Small intestine (tissue), 7 donors: ENCODE data around the gene PCNX1. TPM values are rescaled to one million over a fixed set of nuclear protein-coding genes. Genes with fewer than 3 reads are reported as not detected.

Experiments used
- DNase-seq, 2 donors: peaks; one replicate each; pipeline versions ENCODE4 v3.0.0 to v3.0.0-alpha.2; 2013
- FAIRE-seq: peaks from 2 replicates; lab custom pipeline; 2012; peaks lifted over from hg19 to GRCh38; lab: Jason Lieb, UNC
- H3K27ac ChIP-seq, 3 donors: one replicate each; pipeline ENCODE4 v1.5.1; 2013; ENCODE audit warnings: low read length in 2 of 3, mild to moderate bottlenecking in 2 of 3, control low read depth in 1 of 3, inconsistent platforms in 1 of 3, low read depth in 1 of 3, moderate library complexity in 1 of 3
- H3K27me3 ChIP-seq, 3 donors: one replicate each; pipeline ENCODE4 v1.6.1; 2013; ENCODE audit warnings: low read length in 3 of 3, inconsistent platforms in 1 of 3; ENCODE audit not compliant: control insufficient read depth in 3 of 3, insufficient read depth in 3 of 3
- H3K36me3 ChIP-seq, 3 donors: one replicate each; pipeline ENCODE4 v1.6.1; 2013; ENCODE audit warnings: low read length in 3 of 3, inconsistent platforms in 1 of 3, low read depth in 1 of 3, mild to moderate bottlenecking in 1 of 3, moderate library complexity in 1 of 3; ENCODE audit not compliant: control insufficient read depth in 3 of 3, insufficient read depth in 2 of 3
- H3K4me1 ChIP-seq, 3 donors: one replicate each; pipeline ENCODE4 v1.6.1; 2013; ENCODE audit warnings: low read length in 2 of 3, inconsistent platforms in 1 of 3, low read depth in 1 of 3, mild to moderate bottlenecking in 1 of 3, moderate library complexity in 1 of 3; ENCODE audit not compliant: control insufficient read depth in 3 of 3, insufficient read depth in 2 of 3
- H3K4me3 ChIP-seq, 3 donors: one replicate each; pipeline ENCODE4 v1.5.1; 2013; ENCODE audit warnings: low read length in 3 of 3, control low read depth in 1 of 3, inconsistent platforms in 1 of 3, low read depth in 1 of 3, mild to moderate bottlenecking in 1 of 3, moderate library complexity in 1 of 3
- H3K9me3 ChIP-seq, 2 donors: one replicate each; pipeline ENCODE4 v1.6.1; 2013; ENCODE audit warnings: low read depth in 1 of 2, low read length in 1 of 2; ENCODE audit not compliant: control insufficient read depth in 2 of 2, insufficient read depth in 1 of 2
- WGBS, 3 donors: extraction: QIAGEN DNeasy Blood & Tissue Kit; methylation state at CpG; one replicate each; pipeline ENCODE4 v1.1.7; 2013; 5-methylcytosine and 5-hydroxymethylcytosine counted together
- polyA plus RNA-seq, 4 donors: library from polyadenylated mRNA; stranded (reverse) in 3 of 4; unstranded in 1 of 4; fragments of 200-250 nt in 3 of 4; fragments of 120-200 nt in 1 of 4; gene quantifications; one replicate each; pipeline versions ENCODE4 v1.2.1 to v1.2.3, GENCODE V29; 2013
- donor health status: healthy with polysubstance abuse.
- donor health status: control.
- donor health status: control.
- donor health status: Bipolar disorder and iron deficiency.
- donor health status: healthy.

The PCNX1 gene
- polyA plus RNA-seq, 4 donors, result 4.7 to 49.4 (median 6.5) TPM

- Histone ChIP-seq H3K27me3 (no peaks in the 10 kb centered on the region), H3K36me3 (no peaks in the 10 kb centered on the region), H3K9me3 (no peaks in the 10 kb centered on the region), H3K4me1 (peaks cover 0 to 20% (median under 1%) of the 10 kb centered on the region in 3 donors), H3K27ac (no peak overlapping the region), H3K4me3 (no peak overlapping the region)
- DNase-seq (no peak), FAIRE-seq (no peak)
Observed at GRCh38 chr14:70915415-70915814, 8.2 kb downstream of the PCNX1 start.

DNA sequence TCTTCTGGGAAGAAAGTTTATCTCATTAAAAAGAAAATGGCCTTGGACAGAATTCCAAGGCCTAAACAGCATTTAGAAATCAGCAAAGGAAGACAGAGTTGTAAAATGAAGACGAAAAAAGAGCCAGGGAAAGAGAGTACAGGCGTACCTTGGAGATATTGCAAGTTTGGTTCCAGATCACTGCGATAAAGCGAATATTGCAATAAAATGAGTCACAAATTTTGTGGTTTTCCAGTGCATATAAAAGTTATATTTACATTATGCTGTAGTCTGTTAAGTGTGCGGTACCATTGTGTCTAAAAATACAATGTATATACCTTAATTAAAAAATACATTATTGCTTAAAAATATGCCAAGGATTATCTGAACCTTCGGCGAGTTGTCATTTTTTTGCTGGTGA is 9.0 kb downstream of the PCNX1 start:
- FAIRE-seq, result no peak

DNA sequence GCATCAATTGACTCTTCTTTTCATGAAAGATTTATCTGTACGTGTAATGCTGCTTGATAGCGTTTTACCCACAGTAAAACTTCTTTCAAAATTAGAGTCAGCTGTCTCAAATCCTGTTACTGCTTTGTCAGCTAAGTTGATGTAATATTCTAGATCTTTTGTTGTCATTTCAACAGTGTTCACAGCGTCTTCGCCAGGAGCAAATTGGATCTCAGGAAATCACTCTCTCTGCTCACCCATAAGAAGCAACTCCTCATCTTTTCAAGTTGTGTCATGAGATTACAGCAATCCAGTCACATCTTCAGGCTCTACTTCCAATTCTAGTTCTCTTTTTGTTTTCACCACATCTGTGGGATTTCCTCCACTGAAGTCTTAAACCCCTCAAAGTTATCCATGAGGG is 9.5 kb downstream of the PCNX1 start:
- H3K4me3 ChIP-seq, result no peak overlapping the region
- FAIRE-seq (no peak), DNase-seq (no peak)
- no peaks in the 10 kb centered on the region for H3K27me3 ChIP-seq
- H3K4me1 ChIP-seq, result peaks cover 0 to 10% (median 0%) of the 10 kb centered on the region in 3 donors
- H3K27ac ChIP-seq, result no peak overlapping the region
- 86 to 94% (median 89%) methylated on average over 4 of the region's 4 CpGs for WGBS, 3 donors
- no peaks in the 10 kb centered on the region for H3K36me3 ChIP-seq
- H3K9me3 ChIP-seq, result no peaks in the 10 kb centered on the region

More for the DNA sequence above, 9.0 kb downstream of the PCNX1 start:
- DNase-seq, result no peak
- WGBS, 3 donors, result 94 to 95% (median 95%) methylated on average over 7 of the region's 7 CpGs
- Histone ChIP-seq H3K27me3 (no peaks in the 10 kb centered on the region), H3K4me3 (no peak overlapping the region), H3K36me3 (no peaks in the 10 kb centered on the region), H3K4me1 (peaks cover 0 to 13% (median 0%) of the 10 kb centered on the region in 3 donors), H3K27ac (no peak overlapping the region), H3K9me3 (no peaks in the 10 kb centered on the region)

- FAIRE-seq, result no peak
- peaks cover 0 to 7% (median 0%) of the 10 kb centered on the region in 3 donors for H3K4me1 ChIP-seq
- H3K9me3 ChIP-seq, result no peaks in the 10 kb centered on the region
- peak overlapping the region in 1 of 3 donors; percentile 14 for H3K27ac ChIP-seq
- 79 to 86% (median 81%) methylated on average over 1 of the region's 1 CpG for WGBS, 3 donors
- H3K27me3 ChIP-seq, result no peaks in the 10 kb centered on the region
- no peak overlapping the region for H3K4me3 ChIP-seq
- no peaks in the 10 kb centered on the region for H3K36me3 ChIP-seq
- no peak for DNase-seq
Observed at GRCh38 chr14:70917633-70918032, 10.4 kb downstream of the PCNX1 start.

DNA sequence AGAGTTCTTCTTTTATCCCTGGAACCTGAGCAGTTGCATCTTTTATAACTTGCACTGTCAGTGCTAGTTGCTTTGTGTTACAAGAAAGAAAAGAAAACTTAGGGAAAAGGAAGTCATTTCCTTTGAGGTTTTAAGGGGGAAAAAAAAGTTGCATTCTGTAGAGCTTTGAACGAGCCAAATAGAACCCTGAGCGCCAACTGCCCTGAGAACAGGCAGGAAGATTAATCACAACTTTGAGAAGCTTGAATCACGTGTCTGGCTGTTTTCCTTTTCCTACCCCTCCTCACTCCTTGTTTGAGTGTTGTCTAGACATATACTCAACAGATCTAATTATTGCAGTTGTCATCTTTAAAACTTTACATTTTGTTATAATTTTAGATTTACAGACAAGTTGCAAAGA is 12.5 kb downstream of the PCNX1 start:
- no peaks in the 10 kb centered on the region for H3K27me3 ChIP-seq
- H3K4me1 ChIP-seq, result peaks cover 0 to 2% (median 0%) of the 10 kb centered on the region in 3 donors
- DNase-seq, result no peak
- no peaks in the 10 kb centered on the region for H3K36me3 ChIP-seq
- H3K4me3 ChIP-seq, result no peak overlapping the region
- FAIRE-seq, result no peak
- H3K27ac ChIP-seq, result no peak overlapping the region
- H3K9me3 ChIP-seq, result no peaks in the 10 kb centered on the region
- WGBS, 3 donors, result 26 to 61% (median 41%) methylated on average over 3 of the region's 3 CpGs

DNA sequence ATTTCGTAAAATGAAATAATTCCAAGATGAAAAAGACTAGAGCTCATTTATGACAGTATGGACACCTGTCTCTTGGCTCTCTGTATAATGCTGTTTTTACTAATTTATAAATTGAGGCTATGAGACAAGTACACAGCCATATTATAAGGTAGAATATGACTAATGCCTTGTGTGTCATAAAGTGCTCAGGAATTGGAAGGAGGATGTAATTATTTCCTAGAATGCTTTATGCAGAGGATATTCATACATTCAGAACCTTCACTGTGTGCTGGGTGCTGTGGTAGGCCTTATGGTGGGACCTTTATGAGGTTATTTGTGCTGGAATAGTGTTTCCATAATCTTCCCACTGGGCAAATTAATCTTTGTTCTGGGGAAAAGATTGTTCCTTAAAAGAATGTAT is 13.3 kb downstream of the PCNX1 start:
- FAIRE-seq, result no peak
- DNase-seq, result no peak
- H3K9me3 ChIP-seq, result no peaks in the 10 kb centered on the region
- peaks cover 0 to 2% (median 0%) of the 10 kb centered on the region in 3 donors for H3K4me1 ChIP-seq
- no peaks in the 10 kb centered on the region for H3K36me3 ChIP-seq
- H3K27ac ChIP-seq, result no peak overlapping the region
- H3K4me3 ChIP-seq, result no peak overlapping the region
- H3K27me3 ChIP-seq, result no peaks in the 10 kb centered on the region
- WGBS, 3 donors, result 79 to 94% (median 83%) methylated on average over 1 of the region's 1 CpG

- no peak overlapping the region for H3K27ac ChIP-seq
- 83 to 98% (median 89%) methylated on average over 1 of the region's 1 CpG for WGBS, 3 donors
- no peak overlapping the region for H3K4me3 ChIP-seq
- peaks cover 0 to 2% (median 0%) of the 10 kb centered on the region in 3 donors for H3K4me1 ChIP-seq
- H3K9me3 ChIP-seq, result no peaks in the 10 kb centered on the region
- H3K27me3 ChIP-seq, result no peaks in the 10 kb centered on the region
- peak; percentile 47 for FAIRE-seq
- DNase-seq, result no peak
- no peaks in the 10 kb centered on the region for H3K36me3 ChIP-seq
Observed at GRCh38 chr14:70921669-70922068, 14.4 kb downstream of the PCNX1 start.

- 71 to 81% (median 77%) methylated on average over 2 of the region's 2 CpGs for WGBS, 3 donors
Observed at GRCh38 chr14:70924521-70924920, 17.3 kb downstream of the PCNX1 start.

DNA sequence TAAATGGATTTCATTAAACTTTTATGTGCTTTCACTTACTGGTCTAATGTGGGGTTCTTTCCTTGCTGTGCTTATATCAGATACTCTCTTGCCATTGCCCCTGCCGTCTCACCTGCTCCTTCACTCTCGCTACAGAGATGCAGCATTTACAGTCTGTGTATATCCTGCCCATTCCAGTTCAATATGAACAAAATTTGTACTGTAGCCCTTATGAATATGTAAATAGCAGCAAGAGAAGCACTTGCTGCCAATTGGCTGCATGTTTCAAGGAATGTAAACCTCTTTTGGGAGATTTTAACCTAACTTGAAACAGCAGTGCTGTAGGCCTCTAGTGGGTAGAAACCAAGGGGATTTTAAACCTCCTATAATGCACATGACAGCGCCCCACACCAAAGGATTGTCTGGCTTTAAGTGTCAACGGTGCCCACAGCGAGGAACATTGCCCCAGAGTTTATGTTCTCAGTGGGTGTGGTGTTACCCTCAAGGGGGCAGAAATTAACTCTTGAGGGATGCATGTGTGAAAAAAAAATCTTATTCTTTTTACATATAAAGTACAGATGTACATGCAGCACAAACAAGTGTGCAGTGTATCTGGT is 19.1 kb downstream of the PCNX1 start:
- Histone ChIP-seq H3K36me3 (no peaks in the 10 kb centered on the region), H3K27ac (no peak overlapping the region), H3K27me3 (no peaks in the 10 kb centered on the region), H3K4me1 (no peaks in the 10 kb centered on the region), H3K9me3 (no peaks in the 10 kb centered on the region), H3K4me3 (no peak overlapping the region)
- DNase-seq, result no peak
- no peak for FAIRE-seq
- WGBS, 3 donors, result 70 to 74% (median 73%) methylated on average over 5 of the region's 5 CpGs

More at GRCh38 chr14:70924521-70924920, 17.3 kb downstream of the PCNX1 start:
- FAIRE-seq (no peak), DNase-seq (no peak)
- Histone ChIP-seq H3K36me3 (no peaks in the 10 kb centered on the region), H3K27ac (no peak overlapping the region), H3K4me1 (peaks cover 0 to 1% (median 0%) of the 10 kb centered on the region in 3 donors), H3K27me3 (no peaks in the 10 kb centered on the region), H3K9me3 (no peaks in the 10 kb centered on the region), H3K4me3 (no peak overlapping the region)
